ENCODE results near the gene ARL4A. TPM values are rescaled to one million over a fixed set of nuclear protein-coding genes. Genes with fewer than 3 reads are reported as not detected.

Gene ARL4A
- total RNA-seq, 1 experiment from 2014 or later = 39.4 TPM

GRCh38 chr7:12670000-12670729 is 17.3 kb upstream of the ARL4A start:
- Histone ChIP-seq H4K20me1 (ENCODE audit: control insufficient read depth, insufficient read depth, insufficient read length) (no peaks in the 10 kb centered on the region), H3K9me3 (ENCODE audit: control insufficient read depth, low read depth, low read length) (no peaks in the 10 kb centered on the region), H3K18ac (ENCODE audit: insufficient read length, low read depth, low read length) (no peak overlapping the region), H3T11ph (ENCODE audit: low read length) (no peak overlapping the region), H2BK15ac (ENCODE audit: low read depth, low read length) (no peak overlapping the region), H3K4me2 (ENCODE audit: insufficient read depth, insufficient read length, low read length) (no peak overlapping the region), H3K9ac (ENCODE audit: extremely low read depth, insufficient read length, low read length) (no peak overlapping the region), H4K91ac (ENCODE audit: insufficient read length, low read depth, low read length) (no peak overlapping the region), H2BK5ac (ENCODE audit: insufficient read length, low read length) (no peak overlapping the region), H3K27me3 (ENCODE audit: insufficient read depth, low read length) (no peaks in the 10 kb centered on the region), H3K56ac (ENCODE audit: insufficient read length, low read depth, low read length) (no peak overlapping the region), H4K5ac (ENCODE audit: insufficient read length, low read depth, low read length) (no peak overlapping the region), H3K79me2 (ENCODE audit: insufficient read depth, low read length) (no peaks in the 10 kb centered on the region), H3K4me1 (ENCODE audit: insufficient read depth, low read length) (no peaks in the 10 kb centered on the region; the same call in 1 of the 2 replicates), H3K14ac (ENCODE audit: insufficient read depth, low read length) (no peak overlapping the region), H3K4ac (ENCODE audit: low read depth, low read length) (no peak overlapping the region), H4K8ac (replicated peaks; ENCODE audit: insufficient read length, low read depth, low read length) (no peak overlapping the region), H2AK5ac (ENCODE audit: insufficient read length, low read length) (no peak overlapping the region), H2AFZ (ENCODE audit: low read length) (no peak overlapping the region), H3K79me1 (ENCODE audit: insufficient read depth, low read depth, low read length, poor library complexity, severe bottlenecking) (no peaks in the 10 kb centered on the region), H2BK12ac (ENCODE audit: insufficient read length, low read depth, low read length) (no peak overlapping the region), H3K27ac (ENCODE audit: insufficient read length, low read depth, low read length) (no peak overlapping the region), H2BK20ac (ENCODE audit: low read depth, low read length, poor library complexity, severe bottlenecking) (no peak overlapping the region), H3K23ac (ENCODE audit: insufficient read length, low read depth, low read length) (no peak overlapping the region), H3K23me2 (ENCODE audit: insufficient read length, low read depth, low read length, poor library complexity, severe bottlenecking) (no peaks in the 10 kb centered on the region), H2BK120ac (ENCODE audit: low read depth, low read length, poor library complexity, severe bottlenecking) (no peak overlapping the region)
- Mint-ChIP-seq H3K27me3 (ENCODE audit: low read depth) (no peaks in the 10 kb centered on the region), H3K36me3 (ENCODE audit: insufficient read depth in 1 of 3, low read depth in 3 of 3) (peaks cover 0 to 3% (median 0%) of the 10 kb centered on the region in 3 experiments; a peak in 1 of 7 replicates), H3K9me3 (peaks cover 0 to 3% of the 10 kb centered on the region in 2 experiments; a peak in 1 of 5 replicates), H3K27ac (no peak overlapping the region), H3K4me1 (no peaks in the 10 kb centered on the region), H3K4me3 (no peak overlapping the region)
- no CpG with 5 or more reads among the region's 1 CpG for WGBS (ENCODE audit: extremely low coverage, insufficient read length, low lambda C conversion rate)
- DNase-seq = no peak
- no peak for TF ChIP-seq CTCF (conservative IDR thresholded peaks at IDR 0.05)

All from H9 (cell line).